SU-DHL-6 (cell line): Measurements from ENCODE around the gene TEAD3.

Source experiments
- CTCF ChIP-seq: fragments of 200-600 bp; sonication (generic); IDR thresholded peaks from one replicate; pipeline ENCODE4 v1.5.1; 2017; ENCODE audit warnings: antibody characterized with exemption, mild to moderate bottlenecking, low read length, moderate library complexity; ENCODE audit not compliant: insufficient read depth, poor library complexity, severe bottlenecking
- EZH2phosphoT487 ChIP-seq: fragments of 200-600 bp; sonication (generic), shearing (Covaris generic); conservative IDR thresholded peaks from 2 replicates; pipeline ENCODE4 v1.6.1; 2018; ENCODE audit warnings: mild to moderate bottlenecking, antibody characterized with exemption, low read length, moderate library complexity, mixed read lengths

- TF ChIP-seq CTCF (no peak), EZH2phosphoT487 (no peak)
Observed at GRCh38 chr6:35503534-35503933, 6.7 kb upstream of the TEAD3 start.
